GM21526 (cell line): ENCODE data around the gene RNU6-1.

Source experiments
- ATAC-seq: cut with Tn5 transposase; IDR thresholded peaks from one replicate; pipeline ENCODE4 v1.9.1; 2021; ENCODE audit warnings: moderate library complexity; ENCODE audit not compliant: unreplicated experiment, low FRiP score

RNU6-1 gene

DNA sequence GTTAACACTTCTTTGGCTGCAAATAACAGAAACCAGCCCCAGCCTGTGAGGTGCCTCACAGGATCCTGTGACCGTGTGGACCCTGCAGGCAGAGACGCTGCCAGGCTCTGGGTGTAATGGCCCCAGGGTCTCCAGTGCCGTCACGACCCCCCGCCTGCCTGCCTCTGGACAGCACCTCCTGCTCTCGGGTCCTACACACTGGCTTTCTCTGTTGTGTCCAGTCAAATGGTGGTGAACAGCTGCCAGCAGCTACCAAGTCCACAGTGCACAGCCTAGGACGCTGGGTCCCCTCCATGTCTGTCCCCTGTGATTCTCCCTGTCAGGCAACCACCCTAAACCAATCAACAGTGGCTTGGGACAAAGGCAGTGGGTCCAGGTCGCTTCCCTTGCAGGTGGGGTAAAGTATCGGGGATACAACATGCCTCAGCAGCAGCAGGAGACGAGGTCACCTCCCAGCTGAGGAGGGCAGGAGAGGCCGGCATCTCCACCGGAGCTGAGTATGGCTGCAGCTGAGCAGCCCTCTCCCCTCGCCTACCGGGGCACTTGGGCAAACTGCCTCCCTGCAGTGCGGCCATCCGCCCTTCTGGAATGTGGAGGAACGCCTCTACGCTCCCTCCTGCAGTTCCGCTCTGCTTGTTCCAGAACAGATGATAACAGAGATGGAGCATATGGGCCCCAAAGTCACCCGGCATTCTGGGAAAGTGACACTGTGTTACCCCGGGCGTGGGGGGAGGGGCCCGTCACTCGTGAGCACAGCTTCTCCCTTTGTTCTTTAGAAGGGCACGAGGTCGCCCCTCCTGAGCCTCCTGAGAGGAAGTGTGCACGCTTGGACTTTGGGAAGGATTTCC, 35.6 kb downstream of the RNU6-1 start:
- ATAC-seq = no peak

DNA sequence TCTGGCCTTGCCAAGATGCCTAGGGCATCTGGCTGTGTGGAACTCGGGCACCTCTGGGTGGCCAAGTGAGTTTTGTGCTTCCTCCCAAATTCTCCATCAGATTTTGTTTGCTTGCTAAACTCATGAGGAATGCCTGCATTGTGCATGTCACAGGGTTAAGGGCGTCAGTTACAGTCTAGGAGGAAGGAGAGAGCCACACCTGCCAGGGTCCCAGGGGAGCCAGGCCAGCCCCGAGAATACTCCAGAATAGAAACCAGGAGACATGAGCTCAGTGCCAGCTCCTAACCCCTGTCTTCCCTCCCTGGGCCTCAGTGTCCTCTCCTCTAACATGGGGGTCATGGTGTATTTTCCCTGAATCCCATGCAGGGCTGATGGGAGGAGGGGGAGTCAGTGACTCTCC, 36.5 kb downstream of the RNU6-1 start:
- no peak for ATAC-seq

DNA sequence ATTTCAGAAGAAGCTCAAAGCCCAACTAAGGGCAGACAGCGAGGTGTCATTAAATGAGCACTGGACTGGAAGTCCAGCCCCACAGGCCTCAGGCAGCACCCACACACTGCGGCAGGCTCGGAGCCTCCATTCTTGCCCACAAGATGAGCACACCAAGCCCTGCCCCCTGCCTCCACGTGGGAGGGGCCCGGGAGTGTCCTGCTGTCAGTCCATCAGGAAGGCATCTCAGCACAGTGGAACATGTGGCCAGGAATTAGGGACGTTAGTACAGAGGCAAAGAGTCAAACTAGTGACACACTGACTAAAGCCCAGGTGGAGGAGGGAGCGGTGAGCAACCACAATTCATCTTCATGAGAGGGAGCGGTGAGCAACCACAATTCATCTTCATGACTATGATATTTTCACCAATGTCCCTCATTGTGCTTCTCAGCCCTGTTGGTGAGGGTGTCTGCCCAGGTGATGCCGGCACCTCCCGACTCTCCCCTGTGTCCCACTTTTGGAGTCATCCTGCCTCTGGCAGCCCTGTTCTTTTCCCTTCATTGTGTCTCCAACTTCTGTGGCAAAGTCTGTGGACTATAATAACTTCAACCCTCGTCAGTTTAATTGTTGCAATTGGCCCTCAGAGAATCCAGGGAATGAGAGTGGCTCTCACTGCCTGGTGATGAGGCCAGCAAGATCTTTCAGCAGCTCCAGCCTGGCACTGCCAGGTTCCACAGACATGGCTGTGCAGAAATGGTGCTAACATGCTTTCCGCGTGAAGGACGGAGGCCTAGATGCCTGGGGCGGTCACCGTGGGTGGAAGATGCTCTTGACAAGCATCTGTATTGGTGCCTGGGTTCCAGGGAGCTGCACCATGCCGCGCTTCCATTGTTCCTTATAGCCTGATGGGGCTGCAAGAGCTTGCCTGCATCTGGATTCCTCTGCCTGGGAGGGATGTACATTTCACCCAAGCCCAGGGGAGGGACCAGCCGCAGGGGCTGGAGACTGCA, 37.6 kb downstream of the RNU6-1 start:
- ATAC-seq = no peak

DNA sequence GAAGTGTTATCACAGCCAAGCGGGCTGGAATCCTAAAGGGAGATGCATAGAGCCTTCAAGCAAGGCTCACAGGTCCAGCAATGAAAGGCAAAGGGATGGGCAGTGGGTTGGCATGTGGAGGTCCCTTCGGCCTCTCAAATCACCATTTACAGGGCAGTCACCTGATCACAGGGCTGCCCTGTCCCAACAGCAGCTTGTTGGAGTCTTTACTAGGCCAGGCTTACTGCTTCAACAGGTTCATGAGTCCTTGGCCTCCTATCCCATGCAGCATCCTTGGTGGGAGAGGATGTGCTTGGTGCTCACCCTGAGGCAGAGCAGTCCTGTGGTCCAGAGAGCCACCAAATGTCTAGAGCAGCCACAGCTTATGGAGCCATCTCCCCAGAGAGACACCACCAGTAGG, 38.7 kb downstream of the RNU6-1 start:
- ATAC-seq = no peak

DNA sequence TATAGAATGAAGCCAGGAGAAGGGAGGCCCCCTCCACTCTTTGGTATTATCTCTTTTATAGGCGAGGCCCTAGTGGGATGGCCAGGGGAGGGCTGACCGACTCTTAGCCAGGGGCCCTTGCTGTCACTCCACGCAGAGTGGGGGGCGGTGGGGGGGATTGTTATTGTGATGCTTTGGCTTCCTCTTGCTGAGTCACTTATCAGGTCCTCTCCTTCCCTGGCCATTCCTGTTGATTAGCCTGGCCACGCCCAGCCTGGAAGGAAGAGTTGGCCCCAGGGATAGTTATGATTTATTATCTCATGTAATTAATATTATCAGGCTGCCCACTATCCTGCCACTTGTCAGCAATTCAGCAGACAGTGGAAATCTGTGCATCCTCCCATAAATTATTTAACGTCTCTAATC, 40.0 kb downstream of the RNU6-1 start:
- no peak for ATAC-seq

DNA sequence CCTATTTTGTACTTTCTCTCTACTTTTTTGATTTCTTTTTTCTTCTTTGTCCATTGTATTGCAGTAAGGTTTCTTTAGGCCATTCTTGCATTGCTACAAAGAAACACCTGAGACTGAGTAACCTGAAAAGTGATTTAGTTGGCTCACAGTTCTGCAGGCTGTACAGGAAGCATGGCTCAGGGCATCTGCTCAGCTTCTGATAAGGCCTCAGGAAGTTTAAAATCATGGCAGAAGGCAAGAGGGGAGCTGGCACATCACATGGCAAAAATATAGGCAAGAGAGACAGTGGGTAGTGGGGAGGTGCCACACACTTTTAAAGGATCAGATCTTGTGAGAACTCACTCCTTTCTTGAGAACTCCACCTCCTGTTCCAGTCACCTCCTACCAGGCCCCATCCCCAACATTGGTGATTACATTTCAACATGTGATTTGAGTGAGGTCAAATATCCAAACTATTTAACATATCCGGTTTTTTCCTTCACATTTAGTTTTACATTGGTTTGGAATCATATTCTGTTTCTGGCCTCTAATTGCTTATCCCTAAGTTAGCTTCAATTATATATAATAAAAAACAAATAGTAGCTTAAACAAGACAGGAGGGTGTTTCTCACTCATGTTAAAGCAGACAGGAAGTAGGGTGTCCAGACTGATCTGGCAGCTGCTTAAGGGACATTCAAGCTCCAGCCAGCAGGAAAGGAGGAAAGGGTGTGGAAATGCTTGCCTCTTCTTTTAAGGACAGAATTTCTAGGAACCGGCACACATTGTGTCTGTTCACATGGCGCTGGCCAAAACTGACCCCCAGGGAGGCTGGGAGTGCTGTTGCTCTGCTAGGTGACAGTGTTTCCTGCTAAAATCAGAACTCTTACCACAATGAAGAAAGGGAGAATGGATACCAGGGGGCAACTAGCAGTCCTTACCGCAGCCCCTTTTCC, 43.4 kb downstream of the RNU6-1 start:
- ATAC-seq = no peak

DNA sequence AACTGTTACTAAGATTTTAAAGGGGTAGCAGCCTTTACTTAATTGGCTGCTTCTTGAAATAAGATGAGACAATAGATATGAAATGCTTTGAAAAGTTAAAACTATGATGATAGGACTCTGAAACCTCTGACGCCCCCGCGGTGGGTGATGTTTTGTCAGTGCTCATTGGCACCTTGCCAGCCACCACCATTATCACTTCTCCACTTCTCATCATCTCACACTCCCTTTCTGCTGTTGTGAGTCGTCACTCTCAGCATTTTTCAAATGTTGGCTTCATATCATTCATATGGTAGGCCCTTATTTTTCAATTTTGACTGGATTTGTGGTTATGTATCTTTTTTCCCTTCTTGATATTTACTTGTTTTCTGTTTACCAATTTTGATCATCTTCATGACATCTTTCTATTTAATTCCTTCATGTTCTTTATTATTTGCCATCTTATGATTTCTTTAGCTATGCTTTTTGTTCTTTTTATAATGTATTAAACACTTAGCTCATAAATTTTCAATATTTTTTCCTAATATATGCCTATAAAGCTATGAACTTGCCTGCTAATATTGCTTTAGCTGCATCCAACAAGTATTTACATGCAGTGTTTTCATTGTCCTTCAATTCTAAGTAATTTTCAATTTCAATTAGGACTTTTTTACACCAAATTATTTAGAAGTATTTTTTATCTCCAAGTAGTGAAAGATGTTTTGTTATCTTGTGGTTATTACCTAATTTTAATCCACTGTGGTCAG, 44.8 kb downstream of the RNU6-1 start:
- no peak for ATAC-seq

DNA sequence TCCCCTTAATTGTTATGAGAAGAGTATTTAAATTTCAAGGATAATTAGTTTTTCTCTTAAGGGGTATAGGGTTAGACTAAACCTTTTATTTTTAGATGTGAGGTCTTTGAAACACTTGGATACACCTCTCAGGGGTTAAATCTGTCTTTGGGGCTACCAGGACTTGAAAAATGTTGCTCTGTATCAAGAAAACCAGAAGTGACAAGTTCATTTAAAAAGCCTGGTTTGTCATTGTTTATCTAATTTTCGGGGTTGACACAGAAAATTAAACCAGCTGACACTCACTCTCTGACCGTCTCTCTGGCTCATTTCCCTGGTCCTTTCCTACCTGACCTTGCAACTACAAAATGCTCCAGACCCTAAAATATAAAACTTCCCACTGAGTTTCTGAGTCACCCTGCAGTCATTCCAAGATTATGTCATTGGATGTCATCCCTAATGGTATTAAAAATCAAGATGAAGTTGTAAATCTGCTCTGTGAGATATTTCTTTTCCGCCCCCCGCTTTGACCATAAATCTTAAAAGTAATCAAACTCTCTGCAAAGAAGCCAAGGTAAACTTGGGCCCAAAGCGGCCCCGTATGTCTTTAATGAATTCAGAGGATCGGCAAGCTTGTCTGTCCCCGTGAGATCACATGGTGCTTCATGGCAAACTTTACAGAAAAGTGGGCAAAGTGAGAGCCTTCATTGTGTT, 47.4 kb downstream of the RNU6-1 start:
- ATAC-seq = no peak

DNA sequence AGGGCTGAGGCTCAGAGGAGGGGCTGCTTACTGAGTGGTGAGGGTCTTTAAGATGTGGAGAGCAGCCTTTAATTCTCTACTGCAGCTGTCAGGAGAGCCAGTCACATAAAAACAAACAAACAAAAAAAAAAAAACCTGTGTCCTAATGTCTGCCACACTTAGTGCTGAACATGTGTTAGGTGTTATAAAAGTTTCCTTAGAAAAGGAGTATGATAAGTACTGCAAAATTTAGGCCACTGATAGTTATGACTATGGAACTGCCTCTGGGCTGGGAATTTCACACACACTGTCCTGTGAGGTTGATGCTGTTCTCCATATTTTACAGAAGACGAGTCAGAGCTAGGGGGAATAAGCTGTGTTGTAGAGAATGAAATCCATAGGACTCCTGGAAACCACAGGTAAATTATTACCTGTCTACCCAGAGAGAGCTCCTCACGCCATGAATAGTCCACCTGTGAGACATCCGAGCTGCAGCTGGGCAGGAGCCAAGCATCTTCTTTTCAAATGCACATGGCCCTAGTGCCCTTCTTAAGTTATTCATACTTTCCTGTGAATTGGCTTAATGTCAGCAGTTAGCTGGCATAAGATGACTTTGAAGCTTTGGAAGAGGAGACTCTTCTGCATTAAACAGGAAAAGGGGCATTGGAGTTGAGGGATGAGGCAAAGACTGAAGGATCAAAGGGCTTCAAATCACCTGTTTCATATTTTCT, 49.1 kb downstream of the RNU6-1 start:
- ATAC-seq = no peak
